Measurements from ENCODE around the gene HOXB1.

HOXB1 gene

DNA sequence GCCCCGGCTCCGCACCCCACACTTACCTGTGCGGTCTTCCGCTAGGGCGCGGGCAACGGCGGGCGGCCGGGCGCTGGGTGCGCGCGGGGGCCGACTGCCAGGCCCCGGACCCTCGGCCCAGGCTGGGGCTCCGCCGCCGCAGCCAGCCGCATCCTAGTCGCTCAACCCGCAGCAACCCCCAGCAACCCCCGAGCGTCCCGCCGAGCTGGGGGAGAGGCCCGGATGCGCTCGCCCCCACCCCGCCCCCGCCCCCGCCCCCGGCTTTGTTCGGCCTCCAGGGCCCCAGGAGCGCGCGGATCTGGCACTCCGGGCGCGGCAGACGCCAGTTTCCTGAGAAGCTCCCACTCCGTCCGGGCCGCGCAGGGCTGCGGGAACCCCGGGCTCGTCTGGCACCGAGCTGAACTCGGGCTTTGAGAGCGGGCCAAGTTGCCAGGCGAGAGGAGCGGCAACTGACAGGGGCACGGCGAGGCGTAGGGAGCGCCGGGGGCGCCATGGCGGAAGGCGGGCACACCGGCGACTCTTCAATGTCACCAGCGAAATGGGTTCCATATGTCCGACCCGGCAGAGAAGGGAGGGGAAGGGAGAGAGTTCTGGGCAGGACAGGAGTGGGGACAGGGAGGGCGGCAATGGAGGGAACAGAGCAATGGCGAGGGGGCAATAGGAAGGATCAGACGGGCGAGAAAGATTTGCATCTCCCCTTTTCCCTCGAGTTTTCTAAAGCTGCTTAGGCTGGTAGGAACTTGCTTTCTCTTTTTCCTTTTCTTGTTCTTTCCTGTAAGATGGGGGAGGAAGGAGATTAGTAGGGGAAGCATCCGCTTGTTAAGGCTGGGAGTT, 33.6 kb upstream of the HOXB1 start:
- ChIA-PET POLR2A (no interaction called here), CTCF (interaction anchor here (1.2 kb wide), 1 partner anchor 29 kb away, joined by 3 read pairs; the partner anchor contains the start of gene HOXB5)
- no peak for DNase-seq (ENCODE audit: extremely low spot score)

DNA sequence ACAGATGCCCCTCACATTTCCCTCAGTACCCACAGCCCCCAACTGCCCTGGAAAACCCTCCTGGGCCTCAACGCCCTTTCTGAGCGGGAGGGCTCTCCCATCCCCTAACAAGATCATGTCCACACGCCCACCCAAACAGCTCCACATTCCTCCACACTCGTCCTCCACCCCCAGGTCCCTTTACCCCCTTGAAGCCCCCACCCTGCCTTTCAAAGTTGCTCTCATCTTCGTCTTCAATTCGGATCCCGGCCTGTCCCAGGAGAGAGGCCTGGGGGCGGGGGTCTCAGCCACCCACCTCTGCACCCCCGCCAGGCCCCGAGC, 33.0 kb upstream of the HOXB1 start:
- ChIA-PET CTCF (interaction anchor here (0.9 to 1.2 kb wide), 2 partner anchors 24 to 29 kb away, joined by 3 read pairs; partner anchors contain the start of gene HOXB5), POLR2A (no interaction called here)
- TF ChIP-seq, protein P1, sequence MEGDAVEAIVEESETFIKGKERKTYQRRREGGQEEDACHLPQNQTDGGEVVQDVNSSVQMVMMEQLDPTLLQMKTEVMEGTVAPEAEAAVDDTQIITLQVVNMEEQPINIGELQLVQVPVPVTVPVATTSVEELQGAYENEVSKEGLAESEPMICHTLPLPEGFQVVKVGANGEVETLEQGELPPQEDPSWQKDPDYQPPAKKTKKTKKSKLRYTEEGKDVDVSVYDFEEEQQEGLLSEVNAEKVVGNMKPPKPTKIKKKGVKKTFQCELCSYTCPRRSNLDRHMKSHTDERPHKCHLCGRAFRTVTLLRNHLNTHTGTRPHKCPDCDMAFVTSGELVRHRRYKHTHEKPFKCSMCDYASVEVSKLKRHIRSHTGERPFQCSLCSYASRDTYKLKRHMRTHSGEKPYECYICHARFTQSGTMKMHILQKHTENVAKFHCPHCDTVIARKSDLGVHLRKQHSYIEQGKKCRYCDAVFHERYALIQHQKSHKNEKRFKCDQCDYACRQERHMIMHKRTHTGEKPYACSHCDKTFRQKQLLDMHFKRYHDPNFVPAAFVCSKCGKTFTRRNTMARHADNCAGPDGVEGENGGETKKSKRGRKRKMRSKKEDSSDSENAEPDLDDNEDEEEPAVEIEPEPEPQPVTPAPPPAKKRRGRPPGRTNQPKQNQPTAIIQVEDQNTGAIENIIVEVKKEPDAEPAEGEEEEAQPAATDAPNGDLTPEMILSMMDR (IDR thresholded peaks at IDR 0.05; ENCODE audit: control extremely low read depth, extremely low read depth, low read depth, missing control alignments), result no peak
- no peak for DNase-seq (ENCODE audit: extremely low spot score)

More for the DNA sequence above, 33.6 kb upstream of the HOXB1 start:
- TF ChIP-seq, protein P1 (IDR thresholded peaks at IDR 0.05; ENCODE audit: control extremely low read depth, extremely low read depth, low read depth, missing control alignments), result no peak

DNA sequence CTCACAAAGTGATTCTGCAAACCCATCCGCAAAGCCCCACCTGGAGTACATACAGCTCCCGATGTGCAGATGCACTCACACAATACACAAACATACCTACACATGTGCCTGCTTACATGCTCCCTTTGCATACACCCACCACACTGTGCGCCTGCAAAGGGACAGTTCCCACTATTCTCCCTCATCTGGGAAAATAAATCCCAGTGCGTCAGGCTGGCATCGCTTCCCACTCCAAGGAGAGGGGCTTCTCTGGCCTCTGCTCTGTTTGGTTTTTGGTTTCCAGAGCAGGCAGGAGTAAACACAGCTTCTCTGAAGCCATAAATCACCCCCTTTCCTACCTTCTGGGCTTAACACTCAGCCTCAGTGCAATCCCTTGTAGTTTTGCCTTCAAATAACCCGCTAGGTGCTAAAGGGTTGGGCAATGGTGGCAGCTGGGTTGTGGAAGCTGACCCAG, 32.6 kb upstream of the HOXB1 start:
- DNase-seq (ENCODE audit: extremely low spot score), result no peak
- CTCF ChIA-PET, result interaction anchor here (0.9 to 1.2 kb wide), 2 partner anchors 24 to 30 kb away, joined by 3 read pairs; partner anchors contain the start of gene HOXB5
- TF ChIP-seq, protein P1 (IDR thresholded peaks at IDR 0.05; ENCODE audit: control extremely low read depth, extremely low read depth, low read depth, missing control alignments), result no peak
- POLR2A ChIA-PET, result no interaction called here

DNA sequence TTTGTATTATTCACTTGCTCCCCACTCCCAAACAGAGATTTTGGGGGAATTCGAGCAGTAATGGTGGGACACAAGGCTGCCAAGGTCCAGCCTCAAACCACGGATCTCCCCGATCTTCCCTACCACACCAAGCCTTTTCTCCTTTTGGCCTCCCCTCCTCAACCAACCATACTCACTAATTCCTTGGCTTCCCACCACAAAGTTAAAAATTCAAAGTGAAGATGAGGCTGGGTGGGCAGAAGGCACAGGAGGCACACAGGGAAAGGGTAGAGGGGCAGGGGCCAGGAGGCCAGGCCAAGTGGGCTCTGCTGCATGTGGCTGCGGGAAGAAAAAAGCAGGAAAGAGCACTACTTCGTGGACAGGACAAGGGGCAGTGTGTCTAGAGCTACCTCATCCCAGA, 32.1 kb upstream of the HOXB1 start:
- TF ChIP-seq, protein P1 (IDR thresholded peaks at IDR 0.05; ENCODE audit: control extremely low read depth, extremely low read depth, low read depth, missing control alignments), result no peak
- POLR2A ChIA-PET, result no interaction called here
- no peak for DNase-seq (ENCODE audit: extremely low spot score)
- CTCF ChIA-PET, result interaction anchor here (0.8 to 1.2 kb wide), 3 partner anchors 9 to 30 kb away, joined by 3 read pairs; partner anchors contain the start of gene HOXB5

DNA sequence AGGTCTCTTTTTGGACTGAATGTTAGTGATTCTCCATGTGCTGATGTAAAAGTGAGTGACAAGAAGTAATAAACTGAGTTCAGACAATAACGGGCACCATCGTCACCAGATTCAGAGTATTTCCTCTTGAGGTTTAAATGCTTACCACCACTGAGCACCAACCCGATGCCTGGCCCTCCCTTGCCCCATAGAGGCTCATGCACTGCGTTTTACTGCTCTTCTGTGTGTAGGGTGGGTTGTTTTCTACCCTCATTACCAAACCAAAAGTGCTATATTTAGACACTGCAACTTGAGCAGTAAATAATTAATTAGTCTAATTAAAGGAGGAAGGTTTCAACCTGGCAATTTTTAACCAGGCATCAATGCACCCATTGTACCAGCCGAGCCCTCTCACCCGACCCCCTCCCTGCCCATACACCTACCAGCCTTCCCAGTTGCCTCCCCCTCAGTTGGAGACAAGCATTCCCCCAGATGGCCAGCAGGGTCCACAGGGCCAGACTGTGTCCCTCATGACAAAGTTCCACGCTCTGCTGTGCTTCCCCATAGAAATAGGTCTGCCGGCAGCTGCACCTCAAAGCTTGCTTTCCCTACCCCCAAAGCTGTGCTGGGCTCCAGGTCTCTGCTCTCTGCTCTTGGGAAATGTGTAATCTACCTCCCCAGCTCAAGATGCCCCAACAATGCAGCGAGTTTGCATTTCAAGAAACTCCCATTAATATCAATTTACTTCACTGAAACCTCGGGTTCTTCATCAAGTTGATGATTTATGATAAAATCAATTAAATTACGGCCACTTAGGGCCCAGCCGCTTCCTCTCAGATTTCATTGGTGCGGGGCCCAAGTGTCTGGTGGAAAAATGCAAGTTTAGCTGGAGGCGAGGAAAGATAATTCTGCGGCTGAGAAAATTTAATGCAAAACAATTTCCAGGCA, 31.3 kb upstream of the HOXB1 start:
- CTCF ChIA-PET, result interaction anchor here (0.7 to 1.1 kb wide), 4 partner anchors 10 to 27 kb away, joined by 3 read pairs; no protein-coding TSS in a partner anchor
- POLR2A ChIA-PET, result no interaction called here
- no peak for DNase-seq (ENCODE audit: extremely low spot score)
- TF ChIP-seq, protein P1 (IDR thresholded peaks at IDR 0.05; ENCODE audit: control extremely low read depth, extremely low read depth, low read depth, missing control alignments), result no peak
